PC-3 (cell line): ENCODE results near the gene CDC25B. TPM values are rescaled to one million over a fixed set of nuclear protein-coding genes. Genes with fewer than 3 reads are reported as not detected.

Experiments
- ATAC-seq: fragments of 200-7000 bp; cut with Tn5 transposase; 2 replicates; pipeline ENCODE4 v1.9.1; 2020; ENCODE audit warnings: mild to moderate bottlenecking, moderate library complexity
- BruUV-seq: library from RNA; stranded (reverse); fragments of 400-500 nt; replicated peaks from 2 replicates; lab custom pipeline; 2021; lab: Mats Ljungman, UMichigan
- CTCF ChIA-PET: fragments of 300-600 bp; sonication (Branson Sonifier 250); formaldehyde crosslinking; loops from one replicate; lab custom pipeline; 2022; ENCODE audit warnings: antibody characterized with exemption; lab: Charles Lee
- POLR2A ChIA-PET: fragments of 300-600 bp; sonication (Branson Sonifier 250); formaldehyde crosslinking; loops from one replicate; lab custom pipeline; 2022; ENCODE audit warnings: antibody characterized with exemption; ENCODE audit not compliant: unreplicated experiment; lab: Charles Lee
- DNase-seq: peaks from one replicate; pipeline ENCODE4 v3.0.0-alpha.2; 2015
- H2AFZ ChIP-seq: fragments of 300-600 bp; sonication (generic); 2 replicates; pipeline ENCODE4 v1.6.0; 2016; ENCODE audit warnings: antibody characterized with exemption, low read length
- H3F3A ChIP-seq: fragments of 300-600 bp; sonication (generic); one replicate; pipeline ENCODE4 v1.6.0; 2017; ENCODE audit warnings: antibody characterized with exemption, low read length, control low read depth, mild to moderate bottlenecking; ENCODE audit not compliant: unreplicated experiment
- H3K27ac ChIP-seq: fragments of 300-600 bp; sonication (generic); 2 replicates; pipeline ENCODE4 v1.5.1; 2016; ENCODE audit warnings: mild to moderate bottlenecking, low read length
- H3K27me3 ChIP-seq: fragments of 300-600 bp; sonication (generic); 2 replicates; pipeline ENCODE4 v1.6.1; 2016; ENCODE audit warnings: low read length, mixed read lengths
- H3K36me3 ChIP-seq: fragments of 300-600 bp; sonication (generic); 2 replicates; pipeline ENCODE4 v1.6.1; 2016; ENCODE audit warnings: low read depth, mixed run types, low read length, mixed read lengths
- H3K4me1 ChIP-seq: fragments of 300-600 bp; sonication (generic); 2 replicates; pipeline ENCODE4 v1.5.1; 2016; ENCODE audit warnings: low read length; ENCODE audit not compliant: insufficient read depth
- H3K4me2 ChIP-seq: fragments of 300-600 bp; sonication (generic); 2 replicates; pipeline ENCODE4 v1.6.0; 2016; ENCODE audit warnings: low read length
- H3K4me3 ChIP-seq: fragments of 300-600 bp; sonication (generic); 2 replicates; pipeline ENCODE4 v1.5.1; 2016; ENCODE audit warnings: mild to moderate bottlenecking, low read length, mixed read lengths
- H3K79me2 ChIP-seq: fragments of 300-600 bp; sonication (generic); 2 replicates; pipeline ENCODE4 v1.6.1; 2017; ENCODE audit warnings: low read length, mixed read lengths
- H3K9ac ChIP-seq: fragments of 300-600 bp; sonication (generic); 2 replicates; pipeline ENCODE4 v1.6.0; 2016; ENCODE audit warnings: mild to moderate bottlenecking, low read length
- H3K9me2 ChIP-seq: fragments of 300-600 bp; sonication (generic); replicated peaks from 2 replicates; pipeline ENCODE4 v1.6.1; 2016; ENCODE audit warnings: mixed run types, low read length, mixed read lengths
- H3K9me3 ChIP-seq: fragments of 300-600 bp; sonication (generic); 2 replicates; pipeline ENCODE4 v1.6.1; 2016; ENCODE audit warnings: low read length, mixed read lengths
- H4K20me1 ChIP-seq: fragments of 300-600 bp; sonication (generic); 2 replicates; pipeline ENCODE4 v1.6.1; 2016; ENCODE audit warnings: low read length, mixed read lengths
- EZH2 ChIP-seq: fragments of 300-600 bp; sonication (generic); IDR thresholded peaks from one replicate; pipeline ENCODE4 v1.6.1; 2017; ENCODE audit warnings: antibody characterized with exemption, mild to moderate bottlenecking, low read length; ENCODE audit not compliant: unreplicated experiment
- EZH2phosphoT487 ChIP-seq: fragments of 300-600 bp; sonication (generic); IDR thresholded peaks from 2 replicates; pipeline ENCODE4 v1.6.1; 2018; ENCODE audit warnings: mild to moderate bottlenecking, antibody characterized with exemption, low read length, borderline replicate concordance
- intact Hi-C: fragments of 100-400 bp; cut with micrococcal nuclease; formaldehyde crosslinking; loops from 2 replicates; pipeline ENCODE4 v1.9.0; 2023
- total RNA-seq: library from RNA; depleted of rRNA; stranded (reverse); fragments of >200 nt; gene quantifications from 2 replicates; pipeline ENCODE4 v1.2.3, GENCODE V29; 2014
- TF ChIP-seq, protein P1 (sequence below): fragments of 300-600 bp; sonication (generic); conservative IDR thresholded peaks from 2 replicates; pipeline ENCODE4 v1.5.1; 2017; ENCODE audit warnings: antibody characterized with exemption, low read depth, mild to moderate bottlenecking, low read length

The CDC25B gene
- total RNA-seq, 1 experiment from 2014 or later: 89.7 TPM

DNA sequence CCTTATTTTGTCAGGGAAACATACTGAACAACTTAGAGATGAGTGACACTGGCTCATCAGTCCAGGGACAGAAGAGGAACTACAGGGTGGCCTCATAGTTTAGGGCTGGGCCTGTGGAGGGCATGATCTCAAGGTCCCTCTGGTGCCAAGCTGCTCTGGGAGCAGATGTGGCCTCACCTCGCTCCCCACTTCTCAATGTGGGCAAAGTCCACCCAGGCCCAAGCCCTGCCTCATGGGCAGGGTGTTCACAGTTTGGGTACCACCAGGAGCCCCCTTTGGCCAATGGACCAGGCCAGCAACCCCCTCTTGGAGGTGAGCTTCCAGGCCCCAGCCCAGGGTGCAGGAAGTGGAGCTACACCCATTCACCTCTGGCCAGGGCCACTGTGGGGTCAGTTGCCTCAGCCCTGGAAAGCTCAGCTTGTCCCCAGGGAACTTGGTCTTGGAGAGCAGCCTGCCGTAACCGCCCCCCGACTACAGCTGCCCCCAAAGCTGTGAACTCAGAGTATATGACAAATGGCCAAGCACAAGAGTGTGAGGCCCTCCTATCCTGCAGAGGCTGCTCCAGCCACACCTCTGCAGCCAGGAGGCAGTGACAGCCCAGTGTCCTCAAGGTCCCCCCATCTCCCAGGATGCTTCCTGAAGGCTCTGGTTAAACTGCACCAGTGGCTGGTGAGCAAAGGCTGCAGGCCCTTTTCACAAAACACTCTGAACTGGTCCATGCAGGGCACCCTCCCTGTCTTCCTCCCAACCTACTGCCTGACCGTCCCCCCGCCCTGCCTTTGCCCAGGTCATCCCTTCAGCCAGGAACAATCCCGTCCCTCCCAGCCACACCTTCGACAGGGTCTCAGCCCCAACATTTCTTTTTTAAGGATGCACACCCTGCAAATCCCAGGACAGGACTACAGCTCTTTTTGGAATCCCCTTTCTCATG lies 32.2 kb upstream of the CDC25B start:
- ATAC-seq (no peak), DNase-seq (no peak)
- no TSS peak for BruUV-seq
- TF ChIP-seq EZH2 (no peak), EZH2phosphoT487 (no peak)
- TF ChIP-seq, protein P1, sequence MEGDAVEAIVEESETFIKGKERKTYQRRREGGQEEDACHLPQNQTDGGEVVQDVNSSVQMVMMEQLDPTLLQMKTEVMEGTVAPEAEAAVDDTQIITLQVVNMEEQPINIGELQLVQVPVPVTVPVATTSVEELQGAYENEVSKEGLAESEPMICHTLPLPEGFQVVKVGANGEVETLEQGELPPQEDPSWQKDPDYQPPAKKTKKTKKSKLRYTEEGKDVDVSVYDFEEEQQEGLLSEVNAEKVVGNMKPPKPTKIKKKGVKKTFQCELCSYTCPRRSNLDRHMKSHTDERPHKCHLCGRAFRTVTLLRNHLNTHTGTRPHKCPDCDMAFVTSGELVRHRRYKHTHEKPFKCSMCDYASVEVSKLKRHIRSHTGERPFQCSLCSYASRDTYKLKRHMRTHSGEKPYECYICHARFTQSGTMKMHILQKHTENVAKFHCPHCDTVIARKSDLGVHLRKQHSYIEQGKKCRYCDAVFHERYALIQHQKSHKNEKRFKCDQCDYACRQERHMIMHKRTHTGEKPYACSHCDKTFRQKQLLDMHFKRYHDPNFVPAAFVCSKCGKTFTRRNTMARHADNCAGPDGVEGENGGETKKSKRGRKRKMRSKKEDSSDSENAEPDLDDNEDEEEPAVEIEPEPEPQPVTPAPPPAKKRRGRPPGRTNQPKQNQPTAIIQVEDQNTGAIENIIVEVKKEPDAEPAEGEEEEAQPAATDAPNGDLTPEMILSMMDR: no peak
- peaks cover 15% of the 10 kb centered on the region for H4K20me1 ChIP-seq
- no peaks in the 10 kb centered on the region for H3F3A ChIP-seq
- no peak overlapping the region for H2AFZ ChIP-seq
- CTCF ChIA-PET: no interaction called here
- H3K27me3 ChIP-seq: no peaks in the 10 kb centered on the region
- peaks cover 26% of the 10 kb centered on the region for H3K4me1 ChIP-seq
- H3K9me2 ChIP-seq: no peaks in the 10 kb centered on the region
- intact Hi-C loops: no loop called here
- no peaks in the 10 kb centered on the region for H3K9me3 ChIP-seq
- H3K79me2 ChIP-seq: peaks cover 59% of the 10 kb centered on the region
- H3K36me3 ChIP-seq: peaks cover 9% of the 10 kb centered on the region; the same call in 1 of the 2 replicates
- POLR2A ChIA-PET: no interaction called here
- H3K4me2 ChIP-seq: no peak overlapping the region
- H3K9ac ChIP-seq: no peak overlapping the region
- no peak overlapping the region for H3K4me3 ChIP-seq
- H3K27ac ChIP-seq: no peak overlapping the region

DNA sequence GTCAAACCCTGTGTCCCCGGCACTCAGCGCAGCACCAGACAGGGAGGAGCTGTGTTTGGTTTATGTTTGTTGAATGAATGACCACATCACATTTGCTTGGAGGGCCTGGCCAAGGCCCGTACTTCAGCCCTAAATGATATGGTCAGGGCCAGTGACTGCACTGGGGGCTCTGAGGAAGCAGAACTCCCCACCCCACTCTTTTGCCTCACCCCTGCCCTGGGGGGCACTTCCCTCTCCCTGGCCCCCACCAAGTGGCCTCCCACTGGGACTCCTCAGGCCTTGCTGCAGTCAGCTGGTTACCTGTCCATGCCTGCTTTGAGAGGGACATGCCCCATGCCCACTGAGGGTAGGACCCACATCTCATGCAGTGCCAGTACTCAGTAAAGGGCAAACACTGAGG lies 31.5 kb upstream of the CDC25B start:
- CTCF ChIA-PET: no interaction called here
- peaks cover 53% of the 10 kb centered on the region for H3K79me2 ChIP-seq

More for the DNA sequence above, 31.5 kb upstream of the CDC25B start:
- Histone ChIP-seq H2AFZ (no peak overlapping the region), H3K4me3 (no peak overlapping the region), H3K27ac (no peak overlapping the region), H3K4me1 (peaks cover 33% of the 10 kb centered on the region), H3K36me3 (peaks cover 9% of the 10 kb centered on the region; the same call in 1 of the 2 replicates), H3K9ac (no peak overlapping the region), H3K4me2 (0 out of 2 replicates have a peak overlapping the region, but pooled peaks have one; percentile 100), H4K20me1 (peaks cover 15% of the 10 kb centered on the region), H3K9me2 (no peaks in the 10 kb centered on the region), H3K9me3 (no peaks in the 10 kb centered on the region), H3F3A (no peaks in the 10 kb centered on the region), H3K27me3 (no peaks in the 10 kb centered on the region)
- POLR2A ChIA-PET: interaction anchor here (0.6 kb wide), 1 partner anchor 22 kb away, joined by 3 read pairs; the partner anchor contains the start of gene CENPB
- ATAC-seq (no peak), DNase-seq (no peak)
- TF ChIP-seq, protein P1: no peak
- TF ChIP-seq EZH2phosphoT487 (no peak), EZH2 (no peak)
- intact Hi-C loops: loop anchor here (5.0 kb wide), 2 partner anchors 42 to 87 kb away; no protein-coding TSS in a partner anchor
- BruUV-seq: no TSS peak
